ENCODE results near the gene CACNA2D3.

- TF ChIP-seq EZH2 (IDR thresholded peaks at IDR 0.05; ENCODE audit: low read length, unreplicated experiment), result no peak
- no peak for TF ChIP-seq CTCF (conservative IDR thresholded peaks at IDR 0.05; ENCODE audit: low read depth, low read length)
- TF ChIP-seq EZH2phosphoT487 (IDR thresholded peaks at IDR 0.05; ENCODE audit: borderline replicate concordance, low read length), result no peak
These were observed 182.5 kb downstream of the CACNA2D3 start for GRCh38 chr3:54304877-54305276.
